HEK293 (cell line): ENCODE results near the gene KCTD17.

ENCODE experiments used
- CTCF ChIA-PET: fragments of 350-600 bp; formaldehyde crosslinking; extraction: SDS; loops from one replicate; lab custom pipeline; 2021; ENCODE audit warnings: antibody characterized with exemption; lab: Yijun Ruan, JAX
- POLR2A ChIA-PET: fragments of 300-600 bp; formaldehyde crosslinking; extraction: SDS; loops from one replicate; lab custom pipeline; 2020; ENCODE audit warnings: antibody characterized with exemption, inconsistent platforms; lab: Yijun Ruan, JAX
- H3K27ac ChIP-seq: fragments of 200-500 bp; sonication (Bioruptor generic); 2 replicates; pipeline ENCODE4 v1.5.1; 2014; ENCODE audit warnings: low read depth, low read length, control low read depth, inconsistent platforms; ENCODE audit errors: extremely low read depth
- H3K36me3 ChIP-seq, 2 experiments: fragments of 200-500 bp in 1 of 2; sonication (Bioruptor generic) in 1 of 2; 1 replicate in 1 of 2; 2 replicates in 1 of 2; pipeline ENCODE4 v1.5.1; 2014 to 2017; ENCODE audit warnings: inconsistent platforms in 2 of 2, low read length in 2 of 2; ENCODE audit not compliant: control insufficient read depth in 2 of 2, insufficient read depth in 1 of 2
- H3K4me1 ChIP-seq: fragments of 200-500 bp; sonication (Bioruptor generic); 2 replicates; pipeline ENCODE4 v1.5.1; 2014; ENCODE audit warnings: mild to moderate bottlenecking, low read length, inconsistent platforms; ENCODE audit not compliant: control insufficient read depth, insufficient read depth
- H3K4me3 ChIP-seq: 2 replicates; pipeline ENCODE4 v1.5.1; 2011; ENCODE audit warnings: low read depth, mild to moderate bottlenecking, control low read depth, low read length, moderate library complexity
- H3K9me3 ChIP-seq: fragments of 200-500 bp; sonication (Bioruptor generic); 2 replicates; pipeline ENCODE4 v1.5.1; 2014; ENCODE audit warnings: low read depth, low read length, inconsistent platforms; ENCODE audit not compliant: control insufficient read depth, insufficient read depth
- GLIS2 ChIP-seq: fragments of 450-650 bp; formaldehyde crosslinking; IDR thresholded peaks from 2 replicates; pipeline ENCODE4 v1.5.1; 2016; ENCODE audit warnings: missing biosample characterization, missing genetic modification characterization
- KLF9 ChIP-seq: fragments of 450-650 bp; formaldehyde crosslinking; IDR thresholded peaks from 2 replicates; pipeline ENCODE4 v1.5.1; 2016; ENCODE audit warnings: missing biosample characterization, missing genetic modification characterization, low read depth
- OSR2 ChIP-seq: fragments of 450-650 bp; formaldehyde crosslinking; IDR thresholded peaks from 2 replicates; pipeline ENCODE4 v1.5.1; 2016; ENCODE audit warnings: missing biosample characterization, missing genetic modification characterization
- OVOL3 ChIP-seq: fragments of 450-650 bp; formaldehyde crosslinking; IDR thresholded peaks from 2 replicates; pipeline ENCODE4 v1.5.1; 2016; ENCODE audit warnings: missing biosample characterization, missing genetic modification characterization
- ZBTB21 ChIP-seq: fragments of 450-650 bp; formaldehyde crosslinking; IDR thresholded peaks from 2 replicates; pipeline ENCODE4 v1.5.1; 2017; ENCODE audit warnings: missing biosample characterization, missing genetic modification characterization
- ZBTB48 ChIP-seq: fragments of 450-650 bp; formaldehyde crosslinking; IDR thresholded peaks from 2 replicates; pipeline ENCODE4 v1.5.1; 2016; ENCODE audit warnings: missing biosample characterization, missing genetic modification characterization
- ZNF335 ChIP-seq: fragments of 450-650 bp; formaldehyde crosslinking; conservative IDR thresholded peaks from 2 replicates; pipeline ENCODE4 v1.5.1; 2016; ENCODE audit warnings: missing biosample characterization, missing genetic modification characterization
- ZNF362 ChIP-seq: fragments of 450-650 bp; formaldehyde crosslinking; IDR thresholded peaks from 2 replicates; pipeline ENCODE4 v1.5.1; 2016; ENCODE audit warnings: missing biosample characterization, missing genetic modification characterization
- ZNF391 ChIP-seq: fragments of 450-650 bp; formaldehyde crosslinking; IDR thresholded peaks from 2 replicates; pipeline ENCODE4 v1.5.1; 2016; ENCODE audit warnings: low read depth, missing biosample characterization, missing genetic modification characterization, borderline replicate concordance
- ZNF473 ChIP-seq: fragments of 450-650 bp; formaldehyde crosslinking; IDR thresholded peaks from 2 replicates; pipeline ENCODE4 v1.5.1; 2017; ENCODE audit warnings: missing biosample characterization, missing genetic modification characterization
- ZNF610 ChIP-seq: fragments of 450-650 bp; formaldehyde crosslinking; IDR thresholded peaks from 2 replicates; pipeline ENCODE4 v1.5.1; 2016; ENCODE audit warnings: missing biosample characterization, missing genetic modification characterization, borderline replicate concordance
- ZNF704 ChIP-seq: fragments of 450-650 bp; formaldehyde crosslinking; IDR thresholded peaks from 2 replicates; pipeline ENCODE4 v1.5.1; 2016; ENCODE audit warnings: missing biosample characterization, missing genetic modification characterization
- ZSCAN16 ChIP-seq: fragments of 450-650 bp; formaldehyde crosslinking; IDR thresholded peaks from 2 replicates; pipeline ENCODE4 v1.5.1; 2016; ENCODE audit warnings: missing biosample characterization, missing genetic modification characterization
- TF ChIP-seq, protein P1 (sequence below): fragments of 450-650 bp; formaldehyde crosslinking; IDR thresholded peaks from 2 replicates; pipeline ENCODE4 v1.5.1; 2016; ENCODE audit warnings: missing biosample characterization, missing genetic modification characterization
- TF ChIP-seq, protein P2 (sequence below): fragments of 450-650 bp; formaldehyde crosslinking; IDR thresholded peaks from 2 replicates; pipeline ENCODE4 v1.5.1; 2016; ENCODE audit warnings: missing biosample characterization, missing genetic modification characterization
- TF ChIP-seq, protein P3 (sequence below): fragments of 450-650 bp; formaldehyde crosslinking; IDR thresholded peaks from 2 replicates; pipeline ENCODE4 v1.5.1; 2016; ENCODE audit warnings: missing biosample characterization, missing genetic modification characterization

KCTD17 gene

GRCh38 chr22:37020192-37020479 is 31.4 kb upstream of the KCTD17 start:
- CTCF ChIA-PET, result interaction anchor here (0.9 to 4.3 kb wide), 5 partner anchors 11 to 34 kb away, joined by 4 to 39 read pairs (median 12); no protein-coding TSS in a partner anchor

GRCh38 chr22:37021041-37021440 is 30.5 kb upstream of the KCTD17 start:
- ChIA-PET CTCF (interaction anchor here (0.6 to 4.3 kb wide), 16 partner anchors 10 to 1116 kb away, joined by 3 to 39 read pairs (median 5); no protein-coding TSS in a partner anchor), POLR2A (interaction anchor here (1.1 kb wide), 1 partner anchor 20 kb away, joined by 3 read pairs; no protein-coding TSS in a partner anchor)
- TF ChIP-seq KLF9 (tag by site-specific recombination), result no peak
- TF ChIP-seq ZBTB21 (tag by site-specific recombination), result no peak
- TF ChIP-seq, protein P1, sequence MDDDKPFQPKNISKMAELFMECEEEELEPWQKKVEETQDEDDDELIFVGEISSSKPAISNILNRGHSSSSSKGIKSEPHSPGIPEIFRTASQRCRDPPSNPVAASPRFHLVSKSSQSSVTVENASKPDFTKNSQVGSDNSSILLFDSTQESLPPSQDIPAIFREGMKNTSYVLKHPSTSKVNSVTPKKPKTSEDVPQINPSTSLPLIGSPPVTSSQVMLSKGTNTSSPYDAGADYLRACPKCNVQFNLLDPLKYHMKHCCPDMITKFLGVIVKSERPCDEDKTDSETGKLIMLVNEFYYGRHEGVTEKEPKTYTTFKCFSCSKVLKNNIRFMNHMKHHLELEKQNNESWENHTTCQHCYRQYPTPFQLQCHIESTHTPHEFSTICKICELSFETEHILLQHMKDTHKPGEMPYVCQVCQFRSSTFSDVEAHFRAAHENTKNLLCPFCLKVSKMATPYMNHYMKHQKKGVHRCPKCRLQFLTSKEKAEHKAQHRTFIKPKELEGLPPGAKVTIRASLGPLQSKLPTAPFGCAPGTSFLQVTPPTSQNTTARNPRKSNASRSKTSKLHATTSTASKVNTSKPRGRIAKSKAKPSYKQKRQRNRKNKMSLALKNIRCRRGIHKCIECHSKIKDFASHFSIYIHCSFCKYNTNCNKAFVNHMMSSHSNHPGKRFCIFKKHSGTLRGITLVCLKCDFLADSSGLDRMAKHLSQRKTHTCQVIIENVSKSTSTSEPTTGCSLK (tag by site-specific recombination), result no peak
- no peak for TF ChIP-seq ZNF704 (tag by site-specific recombination)
- TF ChIP-seq ZSCAN16 (tag by site-specific recombination), result no peak
- no peak for TF ChIP-seq ZNF473 (tag by site-specific recombination)
- Histone ChIP-seq H3K4me3 (no peak overlapping the region), H3K9me3 (no peaks in the 10 kb centered on the region), H3K4me1 (no peaks in the 10 kb centered on the region), H3K36me3 (peaks cover 6 to 48% of the 10 kb centered on the region in 2 experiments; a peak in 2 of 3 replicates), H3K27ac (no peak overlapping the region)

More at GRCh38 chr22:37020192-37020479, 31.4 kb upstream of the KCTD17 start:
- POLR2A ChIA-PET, result interaction anchor here (1.1 to 3.0 kb wide), 6 partner anchors 7 to 177 kb away, joined by 3 to 13 read pairs (median 6); no protein-coding TSS in a partner anchor
- Histone ChIP-seq H3K9me3 (no peaks in the 10 kb centered on the region), H3K36me3 (peaks cover 4 to 39% of the 10 kb centered on the region in 2 experiments; a peak in 2 of 3 replicates), H3K4me1 (no peaks in the 10 kb centered on the region), H3K27ac (peak overlapping the region; percentile 97), H3K4me3 (peak overlapping the region; percentile 82)
- TF ChIP-seq ZNF610 (tag by site-specific recombination), result 0 out of 2 replicates have a peak, but pooled peaks have one; percentile 9
- TF ChIP-seq ZNF362 (tag by site-specific recombination), result no peak
- TF ChIP-seq KLF9 (tag by site-specific recombination), result no peak
- peak; percentile 52; the same call in 1 of the 2 replicates for TF ChIP-seq ZNF335 (tag by site-specific recombination)
- 0 out of 2 replicates have a peak, but pooled peaks have one; percentile 2 for TF ChIP-seq ZNF391 (tag by site-specific recombination)
- no peak for TF ChIP-seq OSR2 (tag by site-specific recombination)

- Histone ChIP-seq H3K36me3 (peaks cover 10 to 49% of the 10 kb centered on the region in 2 experiments), H3K27ac (no peak overlapping the region), H3K4me3 (no peak overlapping the region), H3K9me3 (no peaks in the 10 kb centered on the region), H3K4me1 (no peaks in the 10 kb centered on the region)
- POLR2A ChIA-PET, result no interaction called here
- CTCF ChIA-PET, result interaction anchor here (0.6 to 4.3 kb wide), 22 partner anchors 9 to 1115 kb away, joined by 3 to 39 read pairs (median 5); no protein-coding TSS in a partner anchor
- TF ChIP-seq GLIS2 (tag by site-specific recombination) (no peak), OVOL3 (tag by site-specific recombination) (no peak), ZBTB48 (peak; percentile 73)
- TF ChIP-seq, protein P2, sequence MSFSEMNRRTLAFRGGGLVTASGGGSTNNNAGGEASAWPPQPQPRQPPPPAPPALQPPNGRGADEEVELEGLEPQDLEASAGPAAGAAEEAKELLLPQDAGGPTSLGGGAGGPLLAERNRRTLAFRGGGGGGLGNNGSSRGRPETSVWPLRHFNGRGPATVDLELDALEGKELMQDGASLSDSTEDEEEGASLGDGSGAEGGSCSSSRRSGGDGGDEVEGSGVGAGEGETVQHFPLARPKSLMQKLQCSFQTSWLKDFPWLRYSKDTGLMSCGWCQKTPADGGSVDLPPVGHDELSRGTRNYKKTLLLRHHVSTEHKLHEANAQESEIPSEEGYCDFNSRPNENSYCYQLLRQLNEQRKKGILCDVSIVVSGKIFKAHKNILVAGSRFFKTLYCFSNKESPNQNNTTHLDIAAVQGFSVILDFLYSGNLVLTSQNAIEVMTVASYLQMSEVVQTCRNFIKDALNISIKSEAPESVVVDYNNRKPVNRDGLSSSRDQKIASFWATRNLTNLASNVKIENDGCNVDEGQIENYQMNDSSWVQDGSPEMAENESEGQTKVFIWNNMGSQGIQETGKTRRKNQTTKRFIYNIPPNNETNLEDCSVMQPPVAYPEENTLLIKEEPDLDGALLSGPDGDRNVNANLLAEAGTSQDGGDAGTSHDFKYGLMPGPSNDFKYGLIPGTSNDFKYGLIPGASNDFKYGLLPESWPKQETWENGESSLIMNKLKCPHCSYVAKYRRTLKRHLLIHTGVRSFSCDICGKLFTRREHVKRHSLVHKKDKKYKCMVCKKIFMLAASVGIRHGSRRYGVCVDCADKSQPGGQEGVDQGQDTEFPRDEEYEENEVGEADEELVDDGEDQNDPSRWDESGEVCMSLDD (tag by site-specific recombination), result peak; percentile 81
- TF ChIP-seq, protein P3, sequence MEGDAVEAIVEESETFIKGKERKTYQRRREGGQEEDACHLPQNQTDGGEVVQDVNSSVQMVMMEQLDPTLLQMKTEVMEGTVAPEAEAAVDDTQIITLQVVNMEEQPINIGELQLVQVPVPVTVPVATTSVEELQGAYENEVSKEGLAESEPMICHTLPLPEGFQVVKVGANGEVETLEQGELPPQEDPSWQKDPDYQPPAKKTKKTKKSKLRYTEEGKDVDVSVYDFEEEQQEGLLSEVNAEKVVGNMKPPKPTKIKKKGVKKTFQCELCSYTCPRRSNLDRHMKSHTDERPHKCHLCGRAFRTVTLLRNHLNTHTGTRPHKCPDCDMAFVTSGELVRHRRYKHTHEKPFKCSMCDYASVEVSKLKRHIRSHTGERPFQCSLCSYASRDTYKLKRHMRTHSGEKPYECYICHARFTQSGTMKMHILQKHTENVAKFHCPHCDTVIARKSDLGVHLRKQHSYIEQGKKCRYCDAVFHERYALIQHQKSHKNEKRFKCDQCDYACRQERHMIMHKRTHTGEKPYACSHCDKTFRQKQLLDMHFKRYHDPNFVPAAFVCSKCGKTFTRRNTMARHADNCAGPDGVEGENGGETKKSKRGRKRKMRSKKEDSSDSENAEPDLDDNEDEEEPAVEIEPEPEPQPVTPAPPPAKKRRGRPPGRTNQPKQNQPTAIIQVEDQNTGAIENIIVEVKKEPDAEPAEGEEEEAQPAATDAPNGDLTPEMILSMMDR, result peak; percentile 26
Measured at GRCh38 chr22:37021710-37022482, 29.6 kb upstream of the KCTD17 start.
